HEK293T (cell line): ENCODE data around the gene SLC16A4.

Experiments
- CTCF ChIA-PET: fragments of 350-600 bp; formaldehyde crosslinking; extraction: SDS; loops from one replicate; lab custom pipeline; 2021; ENCODE audit warnings: antibody characterized with exemption, inconsistent platforms; lab: Yijun Ruan, JAX
- POLR2A ChIA-PET: fragments of 350-600 bp; formaldehyde crosslinking; extraction: SDS; loops from one replicate; lab custom pipeline; 2020; ENCODE audit warnings: antibody characterized with exemption, inconsistent platforms; lab: Yijun Ruan, JAX
- DNase-seq: peaks from one replicate; pipeline ENCODE4 v3.0.0; 2012; ENCODE audit warnings: mixed read lengths; ENCODE audit errors: extremely low spot score
- ARNT ChIP-seq: fragments of 450-650 bp; IDR thresholded peaks from 2 replicates; pipeline ENCODE4 v1.6.1; 2017; ENCODE audit warnings: mild to moderate bottlenecking
- BHLHE40 ChIP-seq: fragments of 450-650 bp; IDR thresholded peaks from 2 replicates; pipeline ENCODE4 v1.6.1; 2016; ENCODE audit warnings: mild to moderate bottlenecking, moderate library complexity, borderline replicate concordance
- CTBP1 ChIP-seq: fragments of 450-650 bp; IDR thresholded peaks from 2 replicates; pipeline ENCODE4 v1.6.1; 2016; ENCODE audit warnings: borderline replicate concordance
- ELF4 ChIP-seq: fragments of 450-650 bp; IDR thresholded peaks from 2 replicates; pipeline ENCODE4 v1.6.1; 2017; ENCODE audit warnings: antibody characterized with exemption
- FOXA1 ChIP-seq: fragments of 450-650 bp; IDR thresholded peaks from 2 replicates; pipeline ENCODE4 v1.6.1; 2016; ENCODE audit warnings: mild to moderate bottlenecking
- FOXK2 ChIP-seq: fragments of 450-650 bp; IDR thresholded peaks from 2 replicates; pipeline ENCODE4 v1.6.1; 2016; ENCODE audit warnings: mild to moderate bottlenecking
- FOXM1 ChIP-seq: fragments of 450-650 bp; IDR thresholded peaks from 2 replicates; pipeline ENCODE4 v1.6.1; 2017; ENCODE audit warnings: mild to moderate bottlenecking, borderline replicate concordance
- HDGF ChIP-seq: fragments of 450-650 bp; IDR thresholded peaks from 2 replicates; pipeline ENCODE4 v1.6.1; 2017; ENCODE audit warnings: antibody characterized with exemption, borderline replicate concordance
- L3MBTL2 ChIP-seq: fragments of 450-650 bp; conservative IDR thresholded peaks from 2 replicates; pipeline ENCODE4 v1.6.1; 2016; ENCODE audit warnings: mild to moderate bottlenecking
- LEF1 ChIP-seq: fragments of 450-650 bp; IDR thresholded peaks from 2 replicates; pipeline ENCODE4 v1.6.1; 2017; ENCODE audit warnings: mild to moderate bottlenecking, borderline replicate concordance
- NFRKB ChIP-seq: fragments of 450-650 bp; IDR thresholded peaks from 2 replicates; pipeline ENCODE4 v1.6.1; 2016; ENCODE audit warnings: mild to moderate bottlenecking, moderate library complexity
- PKNOX1 ChIP-seq: fragments of 450-650 bp; IDR thresholded peaks from 2 replicates; pipeline ENCODE4 v1.6.1; 2016
- SP1 ChIP-seq: fragments of 450-650 bp; IDR thresholded peaks from 2 replicates; pipeline ENCODE4 v1.6.1; 2017
- SUZ12 ChIP-seq: fragments of 450-650 bp; IDR thresholded peaks from 2 replicates; pipeline ENCODE4 v1.6.1; 2016; ENCODE audit warnings: mild to moderate bottlenecking
- ZNF384 ChIP-seq: fragments of 450-650 bp; IDR thresholded peaks from 2 replicates; pipeline ENCODE4 v1.6.1; 2016

SLC16A4 gene

GRCh38 chr1:110318046-110318445 is 72.8 kb downstream of the SLC16A4 start:
- DNase-seq: no peak
- POLR2A ChIA-PET: interaction anchor here (0.6 to 2.4 kb wide), 3 partner anchors 8 to 110 kb away, joined by 3 to 10 read pairs (median 5); partner anchors contain the start of gene RBM15
- no peak for TF ChIP-seq FOXA1
- TF ChIP-seq ELF4: no peak
- no peak for TF ChIP-seq PKNOX1
- TF ChIP-seq NFRKB: no peak
- CTCF ChIA-PET: interaction anchor here (0.6 to 15.2 kb wide), 5 partner anchors 20 to 138 kb away, joined by 3 to 382 read pairs (median 3); partner anchors contain the start of gene KCNC4

- POLR2A ChIA-PET: interaction anchor here (2.4 kb wide), 1 partner anchor 22 kb away, joined by 10 read pairs; the partner anchor contains the start of gene RBM15
- no peak for TF ChIP-seq PKNOX1
- no peak for TF ChIP-seq ARNT
- no peak for TF ChIP-seq FOXM1
- no peak for TF ChIP-seq FOXK2
- no peak for TF ChIP-seq NFRKB
- TF ChIP-seq ZNF384: no peak
- TF ChIP-seq SP1: no peak
- TF ChIP-seq FOXA1: no peak
- no peak for TF ChIP-seq L3MBTL2
- TF ChIP-seq LEF1: no peak
- TF ChIP-seq ELF4: no peak
- no peak for TF ChIP-seq SUZ12
- no peak for TF ChIP-seq HDGF
- no peak for TF ChIP-seq BHLHE40
- no peak for TF ChIP-seq CTBP1
- DNase-seq: no peak
- CTCF ChIA-PET: interaction anchor here (0.8 to 15.2 kb wide), 4 partner anchors 21 to 179 kb away, joined by 3 to 382 read pairs (median 5); partner anchors contain the start of gene KCNC4
Observed at GRCh38 chr1:110316735-110317134, 74.1 kb downstream of the SLC16A4 start.
